HFF-Myc (cell line): ENCODE measurements around the gene ESR2.

Source experiments
- DNase-seq: peaks from one replicate; pipeline ENCODE4 v3.0.0-alpha.2; 2011; ENCODE audit warnings: low read depth; ENCODE audit errors: extremely low read depth
- H3K4me3 ChIP-seq: replicated peaks from 2 replicates; pipeline ENCODE4 v1.5.1; 2011; ENCODE audit warnings: low read depth, mild to moderate bottlenecking, control low read depth, low read length
- CTCF ChIP-seq: IDR thresholded peaks from 2 replicates; pipeline ENCODE4 v1.5.1; 2012; ENCODE audit warnings: mild to moderate bottlenecking, low read depth, low read length, control low read depth; ENCODE audit errors: missing control alignments

Gene ESR2

GRCh38 chr14:64235652-64236640 lies 58.2 kb downstream of the ESR2 start:
- no peak for DNase-seq
- H3K4me3 ChIP-seq, result no peak overlapping the region
- no peak for TF ChIP-seq CTCF

- DNase-seq, result no peak
- no peak for TF ChIP-seq CTCF
- no peak overlapping the region for H3K4me3 ChIP-seq
These were observed 59.1 kb downstream of the ESR2 start for GRCh38 chr14:64234877-64235651.

GRCh38 chr14:64233531-64234190 lies 60.5 kb downstream of the ESR2 start:
- no peak for DNase-seq
- TF ChIP-seq CTCF, result no peak
- H3K4me3 ChIP-seq, result no peak overlapping the region

- H3K4me3 ChIP-seq, result no peak overlapping the region
- no peak for TF ChIP-seq CTCF
- no peak for DNase-seq
These were observed 61.2 kb downstream of the ESR2 start for GRCh38 chr14:64232944-64233343.

- TF ChIP-seq CTCF, result no peak
- no peak overlapping the region for H3K4me3 ChIP-seq
- DNase-seq, result peak; percentile 27
These were observed 61.9 kb downstream of the ESR2 start for GRCh38 chr14:64232095-64232838.

GRCh38 chr14:64229489-64229888 lies 64.7 kb downstream of the ESR2 start:
- no peak for DNase-seq
- no peak for TF ChIP-seq CTCF
- H3K4me3 ChIP-seq, result no peak overlapping the region
